SU-DHL-6 (cell line): Measurements from ENCODE around the gene CAP2.

Experiments used
- H2AFZ ChIP-seq: fragments of 200-600 bp; sonication (generic); 2 replicates; pipeline ENCODE4 v1.6.1; 2014; ENCODE audit warnings: low read depth, mild to moderate bottlenecking, moderate library complexity, mixed read lengths, antibody characterized with exemption, low read length; ENCODE audit not compliant: severe bottlenecking
- H3F3A ChIP-seq: fragments of 200-600 bp; shearing (Covaris generic); 2 replicates; pipeline ENCODE4 v1.6.0; 2016; ENCODE audit warnings: antibody characterized with exemption, mild to moderate bottlenecking; ENCODE audit not compliant: insufficient read depth
- H3K27ac ChIP-seq: fragments of 200-600 bp; sonication (generic); 2 replicates; pipeline ENCODE4 v1.5.1; 2016; ENCODE audit warnings: low read depth, mild to moderate bottlenecking, low read length, moderate library complexity, mixed read lengths
- H3K27me3 ChIP-seq: fragments of 200-600 bp; sonication (generic), shearing (Covaris generic); 2 replicates; pipeline ENCODE4 v1.6.0; 2014; ENCODE audit warnings: mild to moderate bottlenecking, low read length
- H3K36me3 ChIP-seq: fragments of 200-600 bp; sonication (generic); 2 replicates; pipeline ENCODE4 v1.6.1; 2014; ENCODE audit warnings: mild to moderate bottlenecking, low read length, mixed read lengths
- H3K4me2 ChIP-seq: fragments of 300-600, 200-600 bp; shearing (Covaris generic), sonication (generic); 2 replicates; pipeline ENCODE4 v1.6.0; 2014; ENCODE audit warnings: low read length, low read depth, mild to moderate bottlenecking; ENCODE audit not compliant: poor library complexity, severe bottlenecking
- H3K4me3 ChIP-seq: fragments of 200-600 bp; sonication (generic); 2 replicates; pipeline ENCODE4 v1.5.1; 2014; ENCODE audit warnings: antibody characterized with exemption, low read length, mild to moderate bottlenecking, mixed read lengths; ENCODE audit not compliant: insufficient read depth, poor library complexity, severe bottlenecking
- H3K79me2 ChIP-seq: fragments of 200-600 bp; sonication (generic); 2 replicates; pipeline ENCODE4 v1.6.1; 2014; ENCODE audit warnings: mild to moderate bottlenecking, low read length, moderate library complexity; ENCODE audit not compliant: insufficient read depth
- H3K9ac ChIP-seq: fragments of 200-600 bp; sonication (generic); 2 replicates; pipeline ENCODE4 v1.7.0; 2014; ENCODE audit warnings: mild to moderate bottlenecking, low read length
- H3K9me2 ChIP-seq: fragments of 200-600 bp; sonication (generic); replicated peaks from 2 replicates; pipeline ENCODE4 v1.6.1; 2014; ENCODE audit warnings: low read length; ENCODE audit not compliant: insufficient read depth
- H3K9me3 ChIP-seq: fragments of 200-600 bp; sonication (generic); 2 replicates; pipeline ENCODE4 v1.6.1; 2014; ENCODE audit warnings: low read length, mixed read lengths; ENCODE audit not compliant: insufficient read depth
- H4K20me1 ChIP-seq: fragments of 200-600 bp; sonication (generic); 2 replicates; pipeline ENCODE4 v1.6.1; 2014; ENCODE audit warnings: low read depth, mild to moderate bottlenecking, antibody characterized with exemption, low read length, moderate library complexity, mixed read lengths
- EZH2phosphoT487 ChIP-seq: fragments of 200-600 bp; sonication (generic), shearing (Covaris generic); conservative IDR thresholded peaks from 2 replicates; pipeline ENCODE4 v1.6.1; 2018; ENCODE audit warnings: mild to moderate bottlenecking, antibody characterized with exemption, low read length, moderate library complexity, mixed read lengths
- TF ChIP-seq, protein P1 (sequence below): fragments of 200-600 bp; sonication (generic); IDR thresholded peaks from one replicate; pipeline ENCODE4 v1.5.1; 2017; ENCODE audit warnings: antibody characterized with exemption, mild to moderate bottlenecking, low read length, moderate library complexity; ENCODE audit not compliant: insufficient read depth, poor library complexity, severe bottlenecking

CAP2 gene

GRCh38 chr6:17494177-17494576, 100.8 kb downstream of the CAP2 start:
- Histone ChIP-seq H3K9me3 (no peaks in the 10 kb centered on the region), H4K20me1 (no peaks in the 10 kb centered on the region), H3K27me3 (no peaks in the 10 kb centered on the region), H3F3A (no peaks in the 10 kb centered on the region), H3K36me3 (no peaks in the 10 kb centered on the region), H3K4me3 (no peak overlapping the region), H2AFZ (no peak overlapping the region), H3K27ac (no peak overlapping the region), H3K9ac (no peak overlapping the region), H3K79me2 (no peaks in the 10 kb centered on the region), H3K9me2 (no peaks in the 10 kb centered on the region), H3K4me2 (no peak overlapping the region)
- no peak for TF ChIP-seq EZH2phosphoT487
- TF ChIP-seq, protein P1, sequence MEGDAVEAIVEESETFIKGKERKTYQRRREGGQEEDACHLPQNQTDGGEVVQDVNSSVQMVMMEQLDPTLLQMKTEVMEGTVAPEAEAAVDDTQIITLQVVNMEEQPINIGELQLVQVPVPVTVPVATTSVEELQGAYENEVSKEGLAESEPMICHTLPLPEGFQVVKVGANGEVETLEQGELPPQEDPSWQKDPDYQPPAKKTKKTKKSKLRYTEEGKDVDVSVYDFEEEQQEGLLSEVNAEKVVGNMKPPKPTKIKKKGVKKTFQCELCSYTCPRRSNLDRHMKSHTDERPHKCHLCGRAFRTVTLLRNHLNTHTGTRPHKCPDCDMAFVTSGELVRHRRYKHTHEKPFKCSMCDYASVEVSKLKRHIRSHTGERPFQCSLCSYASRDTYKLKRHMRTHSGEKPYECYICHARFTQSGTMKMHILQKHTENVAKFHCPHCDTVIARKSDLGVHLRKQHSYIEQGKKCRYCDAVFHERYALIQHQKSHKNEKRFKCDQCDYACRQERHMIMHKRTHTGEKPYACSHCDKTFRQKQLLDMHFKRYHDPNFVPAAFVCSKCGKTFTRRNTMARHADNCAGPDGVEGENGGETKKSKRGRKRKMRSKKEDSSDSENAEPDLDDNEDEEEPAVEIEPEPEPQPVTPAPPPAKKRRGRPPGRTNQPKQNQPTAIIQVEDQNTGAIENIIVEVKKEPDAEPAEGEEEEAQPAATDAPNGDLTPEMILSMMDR: no peak

DNA sequence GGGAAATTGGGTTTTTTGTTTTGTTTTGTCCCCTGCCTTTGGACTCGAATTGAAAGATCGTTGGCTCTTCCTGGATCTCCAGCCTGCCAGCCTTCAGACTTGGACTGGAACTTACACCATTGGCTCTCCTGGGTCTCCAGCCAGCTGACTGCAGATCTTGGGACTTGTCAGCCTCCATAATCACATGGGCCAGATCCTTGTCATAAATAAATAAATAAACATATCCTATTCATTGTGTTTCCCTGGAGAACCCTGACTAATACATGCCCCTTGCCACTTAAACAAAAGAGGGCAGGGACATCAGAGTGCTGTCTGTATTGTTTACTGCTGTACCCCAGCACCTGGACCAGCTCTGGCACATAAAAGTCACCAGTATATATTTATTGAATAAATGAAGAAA, 101.5 kb downstream of the CAP2 start:
- H2AFZ ChIP-seq: no peak overlapping the region
- no peaks in the 10 kb centered on the region for H3F3A ChIP-seq
- no peak overlapping the region for H3K27ac ChIP-seq
- H3K36me3 ChIP-seq: no peaks in the 10 kb centered on the region
- no peaks in the 10 kb centered on the region for H4K20me1 ChIP-seq
- H3K4me2 ChIP-seq: no peak overlapping the region
- no peaks in the 10 kb centered on the region for H3K27me3 ChIP-seq
- no peaks in the 10 kb centered on the region for H3K9me2 ChIP-seq
- H3K9me3 ChIP-seq: no peaks in the 10 kb centered on the region
- H3K9ac ChIP-seq: no peak overlapping the region
- TF ChIP-seq, protein P1: no peak
- no peak for TF ChIP-seq EZH2phosphoT487
- H3K79me2 ChIP-seq: no peaks in the 10 kb centered on the region
- no peak overlapping the region for H3K4me3 ChIP-seq

DNA sequence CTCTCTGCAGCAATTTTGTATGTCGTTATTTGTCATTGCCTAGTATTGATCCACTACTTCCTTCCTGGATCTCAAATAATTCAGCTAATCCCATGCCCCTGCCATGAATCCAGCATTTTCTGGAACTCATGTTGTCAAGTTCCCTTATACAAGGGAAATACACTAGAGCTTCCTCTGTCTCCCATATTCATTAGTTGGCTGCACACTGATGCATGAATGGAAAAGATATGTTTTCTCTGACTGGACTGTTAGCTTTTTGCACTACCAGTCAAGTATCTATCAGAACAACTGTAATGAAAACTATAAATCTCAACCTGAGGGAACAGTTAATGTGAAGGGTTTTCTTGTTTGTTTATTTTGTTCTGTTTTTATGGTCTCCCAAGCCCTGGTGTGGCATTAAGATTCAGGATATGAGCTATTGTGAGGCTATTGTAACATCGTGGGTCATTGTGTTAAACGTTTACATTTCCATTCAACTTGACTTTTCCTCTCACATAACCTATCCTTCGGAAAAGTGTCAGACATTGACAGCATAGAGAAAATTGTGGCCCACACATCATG, 104.2 kb downstream of the CAP2 start:
- Histone ChIP-seq H3K4me3 (no peak overlapping the region), H3K9ac (no peak overlapping the region), H2AFZ (no peak overlapping the region), H3K36me3 (no peaks in the 10 kb centered on the region), H4K20me1 (no peaks in the 10 kb centered on the region), H3K27me3 (no peaks in the 10 kb centered on the region), H3K27ac (no peak overlapping the region), H3K9me2 (no peaks in the 10 kb centered on the region), H3K79me2 (no peaks in the 10 kb centered on the region), H3F3A (no peaks in the 10 kb centered on the region), H3K4me2 (no peak overlapping the region), H3K9me3 (no peaks in the 10 kb centered on the region)
- TF ChIP-seq, protein P1: no peak
- no peak for TF ChIP-seq EZH2phosphoT487
